ENCODE data around the gene NOTCH2NLA. TPM values are rescaled to one million over a fixed set of nuclear protein-coding genes. Genes with fewer than 3 reads are reported as not detected.
"Not testable (repeated sequence)": the region's sequence is repeated elsewhere in the genome, so short reads cannot be mapped to it uniquely, and the experiment has no call there.

The NOTCH2NLA gene
- total RNA-seq: 39.3 TPM
- polyA plus RNA-seq: 10 to 100 TPM in 3 of 4 donors, 1 to 10 TPM in 1; 9.7 to 22.5 (median 20.3) TPM

- peak in 2 of 3 donors; percentile 25 to 80 for DNase-seq
- not testable (repeated sequence) for H3K27me3 ChIP-seq (ENCODE audit: control insufficient read depth, insufficient read depth, low read length)
- peak within 1 kb of the TSS; percentile 47 for H3K27ac ChIP-seq (ENCODE audit: insufficient read depth, low read length, poor library complexity, severe bottlenecking)
Observed at GRCh38 chr1:146228710-146229477, at the start of gene NOTCH2NLA. Gene NOTCH2NLA, minus strand, starts transcription at chr1:146229021. Its CDS starts 39,684 bp downstream, at chr1:146189337.

DNA sequence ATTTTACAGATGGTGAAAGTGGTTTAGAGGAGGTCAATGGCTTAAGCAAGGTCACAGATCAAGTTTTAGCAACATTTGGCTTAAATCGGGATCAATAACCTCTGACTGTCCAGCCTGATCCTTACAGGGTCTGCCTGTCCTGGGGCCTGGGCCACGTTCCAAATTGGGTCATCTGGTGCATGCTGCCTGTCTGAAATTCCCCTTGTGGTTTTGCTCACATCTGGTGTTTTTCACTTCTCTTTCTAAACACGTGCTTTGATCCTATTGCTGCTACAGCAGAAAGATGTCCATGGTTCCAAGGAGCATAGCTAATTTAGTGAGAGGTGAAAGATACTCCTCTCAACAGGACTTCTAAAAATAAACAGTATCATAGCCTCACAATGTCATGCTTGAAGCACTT lies 49.5 kb upstream of the NOTCH2NLA start:
- not testable (repeated sequence) for H3K36me3 ChIP-seq (ENCODE audit: control insufficient read depth, insufficient read depth, low read length); H3K9me3 ChIP-seq (ENCODE audit: control insufficient read depth in 2 of 2, low read length in 2 of 2); H3K4me3 ChIP-seq (ENCODE audit: low read depth, low read length); H3K4me1 ChIP-seq (ENCODE audit: control insufficient read depth, insufficient read depth, low read length, poor library complexity, severe bottlenecking); H3K27me3 ChIP-seq (ENCODE audit: control insufficient read depth, insufficient read depth, low read length); H3K27me3 Mint-ChIP-seq; H3K9me3 Mint-ChIP-seq; H3K4me3 Mint-ChIP-seq; DNase-seq; H3K27ac ChIP-seq (ENCODE audit: insufficient read depth, low read length, poor library complexity, severe bottlenecking); H3K27ac Mint-ChIP-seq; H3K36me3 Mint-ChIP-seq; H3K4me1 Mint-ChIP-seq
- peak in 1 of 2 donors; percentile 38 for ATAC-seq (ENCODE audit: low read depth in 2 of 2)

More at GRCh38 chr1:146228710-146229477, at the start of gene NOTCH2NLA:
- not testable (repeated sequence) for H3K27ac Mint-ChIP-seq; H3K27me3 Mint-ChIP-seq; H3K4me3 ChIP-seq (ENCODE audit: low read depth, low read length); H3K36me3 ChIP-seq (ENCODE audit: control insufficient read depth, insufficient read depth, low read length); H3K4me1 Mint-ChIP-seq; H3K9me3 ChIP-seq (ENCODE audit: control insufficient read depth in 2 of 2, low read length in 2 of 2); H3K36me3 Mint-ChIP-seq; H3K9me3 Mint-ChIP-seq; H3K4me1 ChIP-seq (ENCODE audit: control insufficient read depth, insufficient read depth, low read length, poor library complexity, severe bottlenecking)
- ATAC-seq (ENCODE audit: low read depth in 2 of 2): peak in 1 of 2 donors; percentile 48
- peak within 1 kb of the TSS; percentile 80 to 92 (median 84) for H3K4me3 Mint-ChIP-seq

DNA sequence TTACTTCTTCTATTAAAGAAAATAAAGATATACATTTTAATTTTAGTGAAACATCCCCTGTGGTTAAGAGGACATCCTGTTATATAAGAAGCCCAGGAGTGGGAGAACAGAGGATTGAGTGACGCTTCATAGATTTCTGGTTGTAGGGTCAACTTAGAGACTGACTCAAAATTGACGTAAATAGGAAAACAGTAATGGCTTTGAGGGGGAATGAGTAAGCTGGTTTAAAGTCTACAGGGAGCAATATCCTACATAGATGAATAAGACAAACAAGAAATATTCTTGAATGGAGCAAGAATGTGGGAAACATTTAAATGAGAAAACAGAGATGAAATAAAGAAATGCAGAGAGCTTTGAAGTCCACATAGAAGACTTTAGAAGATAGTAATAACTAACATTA lies 48.3 kb upstream of the NOTCH2NLA start:
- not testable (repeated sequence) for H3K27ac ChIP-seq (ENCODE audit: insufficient read depth, low read length, poor library complexity, severe bottlenecking); H3K4me1 ChIP-seq (ENCODE audit: control insufficient read depth, insufficient read depth, low read length, poor library complexity, severe bottlenecking); H3K27ac Mint-ChIP-seq; H3K27me3 Mint-ChIP-seq; H3K4me3 ChIP-seq (ENCODE audit: low read depth, low read length); ATAC-seq (ENCODE audit: low read depth in 2 of 2); H3K36me3 ChIP-seq (ENCODE audit: control insufficient read depth, insufficient read depth, low read length); H3K36me3 Mint-ChIP-seq; H3K9me3 ChIP-seq (ENCODE audit: control insufficient read depth in 2 of 2, low read length in 2 of 2); H3K4me3 Mint-ChIP-seq; H3K4me1 Mint-ChIP-seq; H3K9me3 Mint-ChIP-seq; H3K27me3 ChIP-seq (ENCODE audit: control insufficient read depth, insufficient read depth, low read length); DNase-seq

- H3K36me3 ChIP-seq (ENCODE audit: control insufficient read depth, insufficient read depth, low read length); H3K9me3 Mint-ChIP-seq; H3K4me1 ChIP-seq (ENCODE audit: control insufficient read depth, insufficient read depth, low read length, poor library complexity, severe bottlenecking); H3K36me3 Mint-ChIP-seq; H3K27me3 Mint-ChIP-seq; ATAC-seq (ENCODE audit: low read depth in 2 of 2); H3K27me3 ChIP-seq (ENCODE audit: control insufficient read depth, insufficient read depth, low read length); H3K4me3 Mint-ChIP-seq; H3K9me3 ChIP-seq (ENCODE audit: control insufficient read depth in 2 of 2, low read length in 2 of 2); H3K27ac ChIP-seq (ENCODE audit: insufficient read depth, low read length, poor library complexity, severe bottlenecking); DNase-seq; H3K4me3 ChIP-seq (ENCODE audit: low read depth, low read length); H3K4me1 Mint-ChIP-seq; H3K27ac Mint-ChIP-seq: not testable (repeated sequence)
Observed at GRCh38 chr1:146274083-146274482, 45.3 kb upstream of the NOTCH2NLA start.

DNA sequence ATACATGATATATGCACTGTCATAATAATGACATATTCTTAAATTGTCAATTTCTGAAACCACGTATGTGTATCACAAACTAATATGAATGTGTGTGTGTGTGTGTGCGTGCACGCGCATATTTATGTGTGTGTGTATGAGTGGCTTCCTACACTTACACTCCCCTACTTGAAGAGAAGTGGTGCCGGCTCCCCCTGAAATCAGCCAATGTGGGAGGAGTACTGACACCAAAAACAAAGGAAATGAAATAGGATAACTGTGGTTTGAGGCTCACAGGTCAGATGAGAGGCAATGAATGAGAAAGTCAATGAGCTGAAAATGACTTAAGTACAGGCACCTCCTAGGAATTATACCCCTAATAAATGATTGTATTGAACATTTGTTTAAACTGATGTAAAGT lies 44.4 kb upstream of the NOTCH2NLA start:
- not testable (repeated sequence) for H3K9me3 Mint-ChIP-seq; H3K4me1 ChIP-seq (ENCODE audit: control insufficient read depth, insufficient read depth, low read length, poor library complexity, severe bottlenecking); H3K4me3 Mint-ChIP-seq; H3K36me3 Mint-ChIP-seq; ATAC-seq (ENCODE audit: low read depth in 2 of 2); H3K4me1 Mint-ChIP-seq; H3K27me3 Mint-ChIP-seq; H3K4me3 ChIP-seq (ENCODE audit: low read depth, low read length); H3K36me3 ChIP-seq (ENCODE audit: control insufficient read depth, insufficient read depth, low read length); H3K27ac ChIP-seq (ENCODE audit: insufficient read depth, low read length, poor library complexity, severe bottlenecking); H3K9me3 ChIP-seq (ENCODE audit: control insufficient read depth in 2 of 2, low read length in 2 of 2); H3K27me3 ChIP-seq (ENCODE audit: control insufficient read depth, insufficient read depth, low read length); DNase-seq; H3K27ac Mint-ChIP-seq

- not testable (repeated sequence) for H3K27me3 Mint-ChIP-seq; H3K36me3 Mint-ChIP-seq; H3K4me3 Mint-ChIP-seq; H3K27ac ChIP-seq (ENCODE audit: insufficient read depth, low read length, poor library complexity, severe bottlenecking); H3K27ac Mint-ChIP-seq; DNase-seq; H3K4me1 ChIP-seq (ENCODE audit: control insufficient read depth, insufficient read depth, low read length, poor library complexity, severe bottlenecking); ATAC-seq (ENCODE audit: low read depth in 2 of 2); H3K9me3 ChIP-seq (ENCODE audit: control insufficient read depth in 2 of 2, low read length in 2 of 2); H3K4me1 Mint-ChIP-seq; H3K36me3 ChIP-seq (ENCODE audit: control insufficient read depth, insufficient read depth, low read length); H3K27me3 ChIP-seq (ENCODE audit: control insufficient read depth, insufficient read depth, low read length); H3K4me3 ChIP-seq (ENCODE audit: low read depth, low read length); H3K9me3 Mint-ChIP-seq
Observed at GRCh38 chr1:146272734-146273133, 43.9 kb upstream of the NOTCH2NLA start.

- not testable (repeated sequence) for H3K9me3 Mint-ChIP-seq; DNase-seq; H3K36me3 Mint-ChIP-seq; ATAC-seq (ENCODE audit: low read depth in 2 of 2); H3K4me3 ChIP-seq (ENCODE audit: low read depth, low read length); H3K36me3 ChIP-seq (ENCODE audit: control insufficient read depth, insufficient read depth, low read length); H3K27ac Mint-ChIP-seq; H3K4me1 Mint-ChIP-seq; H3K27ac ChIP-seq (ENCODE audit: insufficient read depth, low read length, poor library complexity, severe bottlenecking); H3K27me3 Mint-ChIP-seq; H3K27me3 ChIP-seq (ENCODE audit: control insufficient read depth, insufficient read depth, low read length); H3K4me1 ChIP-seq (ENCODE audit: control insufficient read depth, insufficient read depth, low read length, poor library complexity, severe bottlenecking); H3K9me3 ChIP-seq (ENCODE audit: control insufficient read depth in 2 of 2, low read length in 2 of 2); H3K4me3 Mint-ChIP-seq
Observed at GRCh38 chr1:146271977-146272376, 43.2 kb upstream of the NOTCH2NLA start.

DNA sequence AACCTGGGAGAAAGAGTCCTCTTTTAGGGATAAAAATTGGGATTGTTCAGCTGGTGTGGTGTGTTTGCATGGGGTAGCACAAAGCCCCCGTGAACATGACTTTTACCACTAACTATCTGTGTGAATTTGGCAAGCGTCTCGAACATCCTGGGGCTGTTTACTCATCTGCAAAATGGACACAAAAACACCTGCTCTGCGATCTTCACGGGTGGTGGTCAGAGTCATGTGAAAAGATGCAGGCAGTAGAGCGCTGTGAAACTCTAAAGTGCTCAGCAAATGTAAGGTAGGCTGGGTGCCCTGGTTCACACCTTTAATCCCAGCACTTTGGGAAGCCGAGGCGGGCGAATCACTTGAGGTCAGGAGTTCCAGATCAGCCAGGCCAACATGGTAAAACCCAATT lies 41.3 kb upstream of the NOTCH2NLA start:
- not testable (repeated sequence) for H3K9me3 Mint-ChIP-seq; H3K36me3 ChIP-seq (ENCODE audit: control insufficient read depth, insufficient read depth, low read length); H3K27ac Mint-ChIP-seq; ATAC-seq (ENCODE audit: low read depth in 2 of 2); H3K27ac ChIP-seq (ENCODE audit: insufficient read depth, low read length, poor library complexity, severe bottlenecking); H3K4me1 ChIP-seq (ENCODE audit: control insufficient read depth, insufficient read depth, low read length, poor library complexity, severe bottlenecking); H3K4me1 Mint-ChIP-seq; H3K4me3 ChIP-seq (ENCODE audit: low read depth, low read length); H3K4me3 Mint-ChIP-seq; H3K27me3 ChIP-seq (ENCODE audit: control insufficient read depth, insufficient read depth, low read length); H3K27me3 Mint-ChIP-seq; DNase-seq; H3K9me3 ChIP-seq (ENCODE audit: control insufficient read depth in 2 of 2, low read length in 2 of 2); H3K36me3 Mint-ChIP-seq
